GM04503 (cell line): ENCODE data around the gene FARP1.

Experiments used
- DNase-seq: peaks from one replicate; pipeline ENCODE4 v3.0.0-alpha.2; 2012; ENCODE audit warnings: low read depth

The FARP1 gene

DNA sequence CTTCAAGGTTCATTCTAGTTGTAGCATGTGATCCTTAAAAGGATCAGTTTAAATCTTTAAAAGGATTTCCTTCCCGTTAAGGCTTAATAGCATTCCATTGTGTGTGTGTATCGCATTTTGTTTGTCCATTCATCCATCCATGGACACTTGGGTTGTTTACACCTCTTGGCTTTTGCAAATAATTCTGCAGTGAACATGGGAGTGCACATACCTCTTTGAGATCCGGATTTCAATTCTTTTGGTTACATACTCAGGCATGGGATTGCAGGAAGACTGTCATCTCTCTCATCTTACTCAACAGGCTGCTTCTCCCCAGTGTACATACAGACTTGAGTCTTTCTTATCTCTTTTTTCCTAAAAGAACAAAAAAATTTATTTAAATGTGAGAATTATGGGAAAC, 32.9 kb downstream of the FARP1 start:
- DNase-seq: no peak

GRCh38 chr13:98176777-98177608, 34.1 kb downstream of the FARP1 start, which contains the start of gene RNF113B:
Gene RNF113B, minus strand, starts transcription at chr13:98177269. Its CDS starts 33 bp downstream, at chr13:98177236.
- no peak for DNase-seq

- DNase-seq: no peak
These were observed 37.2 kb downstream of the FARP1 start for GRCh38 chr13:98180092-98180491.

DNA sequence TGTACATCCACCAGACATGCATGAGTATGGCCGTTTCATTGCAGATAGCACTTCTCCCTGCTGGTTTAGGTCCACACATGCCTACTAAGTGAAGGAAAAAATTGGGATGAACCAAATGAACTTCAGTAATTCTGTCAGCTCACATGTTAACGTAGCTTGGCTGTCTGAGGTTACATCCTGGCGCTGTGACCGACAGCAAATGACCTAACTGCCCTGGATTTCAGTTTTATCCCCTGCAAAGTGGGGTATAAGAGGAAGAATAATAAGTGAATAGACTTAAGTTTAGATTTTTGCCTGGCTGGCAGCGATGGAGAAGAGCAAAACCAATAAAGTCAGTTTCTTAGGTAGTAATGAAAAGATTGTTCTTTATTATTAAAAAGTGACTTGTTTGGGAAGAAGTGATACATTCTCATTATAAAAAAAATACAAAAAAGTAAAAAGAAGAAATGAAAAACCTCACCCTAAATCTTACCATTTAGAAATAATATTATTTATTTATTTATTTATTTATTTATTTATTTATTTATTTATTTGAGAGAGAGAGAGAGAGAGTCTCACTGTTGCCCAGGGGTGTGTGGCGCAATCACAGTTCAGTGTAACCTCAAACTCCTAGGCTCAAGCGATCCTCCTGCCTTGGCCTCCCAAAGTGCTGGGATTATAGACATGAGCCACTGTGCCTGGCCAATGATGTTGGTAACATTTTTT, 38.4 kb downstream of the FARP1 start:
- DNase-seq: no peak

- DNase-seq: no peak
These were observed 39.3 kb downstream of the FARP1 start for GRCh38 chr13:98182153-98182552.

- no peak for DNase-seq
These were observed 39.7 kb downstream of the FARP1 start for GRCh38 chr13:98182589-98182988.

DNA sequence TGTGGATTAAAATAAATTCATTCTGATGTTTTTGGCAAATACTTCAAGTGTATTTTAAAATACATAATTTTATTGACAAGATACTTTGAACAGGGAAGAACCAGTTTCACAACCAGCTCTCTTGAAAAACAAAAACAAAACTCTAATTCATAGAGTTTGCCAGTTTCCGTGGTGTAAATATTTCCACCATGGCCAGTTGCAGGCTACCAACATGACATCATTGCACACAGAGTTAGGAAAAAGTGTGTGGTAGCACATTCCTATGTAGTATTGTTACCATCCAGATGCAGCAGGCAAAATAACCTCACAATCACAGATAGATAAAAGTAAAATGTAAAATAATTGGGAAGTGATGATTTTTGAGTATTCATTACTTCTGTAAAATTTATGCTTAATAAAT, 41.9 kb downstream of the FARP1 start:
- DNase-seq: peak; percentile 50

DNA sequence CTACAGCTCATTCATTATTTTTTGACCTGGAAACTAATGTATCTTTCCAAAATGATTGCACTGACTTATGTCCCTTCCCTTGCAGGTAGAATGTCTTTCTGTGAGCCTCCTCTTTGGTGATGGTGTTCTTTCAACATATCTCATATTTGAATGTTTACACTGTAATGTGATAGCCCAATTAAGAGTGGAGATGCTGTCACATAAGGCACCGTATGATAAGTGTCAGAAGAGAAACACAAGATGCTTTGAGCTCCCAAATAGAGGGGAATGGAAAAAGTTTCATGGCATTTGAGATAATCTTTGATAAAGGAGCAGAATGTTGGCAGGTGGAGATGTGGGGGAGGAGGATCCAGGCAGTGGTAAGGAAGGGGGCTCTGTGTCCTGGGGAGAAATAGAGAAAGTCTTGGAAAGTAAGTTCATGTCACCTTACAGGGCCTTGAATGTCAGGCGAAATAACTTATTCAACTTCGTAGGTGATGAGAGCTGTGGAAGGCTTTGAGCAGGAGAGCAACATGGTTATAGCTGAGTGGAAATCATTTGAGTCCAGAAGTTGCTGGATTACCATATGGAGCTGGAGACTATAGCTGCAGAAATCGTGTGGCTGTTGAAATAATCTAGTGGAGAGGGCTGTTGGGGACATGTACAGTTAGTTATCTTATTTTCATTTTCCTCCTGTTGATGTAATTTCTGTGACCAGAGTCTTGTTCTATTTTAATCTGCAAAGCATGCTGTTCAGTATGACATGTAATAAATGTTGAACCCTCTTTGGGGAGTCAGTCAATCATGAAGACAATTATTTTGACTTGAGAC, 44.5 kb downstream of the FARP1 start:
- DNase-seq: no peak

DNA sequence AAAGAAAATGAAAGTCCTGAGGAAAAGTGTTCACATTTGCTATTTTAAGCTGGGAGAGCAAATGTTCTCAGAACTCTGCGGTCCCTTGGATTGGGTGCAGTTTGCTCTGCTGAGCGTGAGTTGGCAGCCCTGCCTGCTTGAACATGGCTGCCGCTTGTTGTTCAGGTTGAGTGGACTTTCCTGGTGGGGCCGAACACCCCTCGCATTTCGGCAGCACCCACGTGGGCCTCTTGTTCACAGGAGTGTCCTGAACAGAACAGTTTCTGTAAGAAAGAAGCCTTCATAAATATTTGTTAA, 45.0 kb downstream of the FARP1 start:
- DNase-seq: no peak

GRCh38 chr13:98188544-98189166, 45.8 kb downstream of the FARP1 start:
- DNase-seq: no peak

GRCh38 chr13:98189841-98190505, 47.1 kb downstream of the FARP1 start:
- DNase-seq: no peak

GRCh38 chr13:98190889-98191444, 48.1 kb downstream of the FARP1 start:
- no peak for DNase-seq

- no peak for DNase-seq
These were observed 49.1 kb downstream of the FARP1 start for GRCh38 chr13:98192008-98192407.

- no peak for DNase-seq
These were observed 52.3 kb downstream of the FARP1 start for GRCh38 chr13:98195054-98195791.

DNA sequence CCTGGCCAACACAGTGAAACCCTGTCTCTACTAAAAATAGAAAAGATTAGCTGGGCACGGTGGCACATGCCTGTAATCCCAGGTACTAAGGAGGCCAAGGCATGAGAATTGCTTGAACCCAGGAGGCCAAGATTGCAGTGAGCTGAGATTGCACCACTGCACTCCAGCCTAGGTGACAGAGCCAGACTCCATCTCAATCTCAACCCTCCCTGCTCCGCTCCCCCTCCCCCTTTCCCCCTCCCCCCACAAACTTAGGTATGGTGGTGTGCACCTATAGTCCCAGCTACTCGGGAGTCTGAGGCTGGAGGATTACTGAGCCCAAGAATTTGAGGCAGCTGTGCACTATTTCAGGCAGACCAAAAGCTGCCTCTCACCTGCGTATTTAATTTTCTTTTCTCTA, 55.8 kb downstream of the FARP1 start:
- no peak for DNase-seq

GRCh38 chr13:98199480-98199879, 56.6 kb downstream of the FARP1 start:
- no peak for DNase-seq

DNA sequence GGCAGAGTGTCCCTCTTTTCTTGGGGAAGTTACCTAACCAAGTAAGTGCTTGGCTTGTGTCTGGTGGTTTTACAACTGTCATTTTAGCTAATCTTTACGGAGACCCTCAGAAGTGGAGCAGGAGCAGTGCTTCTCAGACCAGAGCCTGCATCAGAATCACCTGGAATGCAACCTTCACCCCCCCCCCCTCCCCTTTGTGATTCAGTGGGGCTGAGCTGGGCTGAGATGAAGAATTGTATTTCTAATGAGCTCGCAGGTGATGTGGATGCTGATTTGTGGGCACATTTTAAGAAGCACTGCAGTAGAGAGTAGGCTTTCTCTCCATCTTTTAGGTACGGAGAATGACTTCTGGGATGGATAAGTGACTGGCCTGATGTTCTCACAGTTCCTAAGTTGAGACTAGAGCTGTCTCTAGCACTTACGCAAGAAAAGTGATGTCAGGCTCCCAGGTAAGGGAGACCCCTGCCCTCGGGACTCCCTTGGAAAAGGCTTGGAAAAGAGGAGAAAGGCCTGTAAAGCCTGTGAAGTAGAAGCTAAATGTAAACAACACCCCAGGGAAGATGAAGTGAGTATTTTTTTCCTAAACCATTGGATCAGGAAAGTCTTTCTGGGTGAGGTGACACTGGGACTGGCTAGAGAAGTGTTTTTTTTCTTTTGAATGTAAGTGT, 57.5 kb downstream of the FARP1 start:
- no peak for DNase-seq

GRCh38 chr13:98201189-98201588, 58.3 kb downstream of the FARP1 start:
- DNase-seq: no peak

DNA sequence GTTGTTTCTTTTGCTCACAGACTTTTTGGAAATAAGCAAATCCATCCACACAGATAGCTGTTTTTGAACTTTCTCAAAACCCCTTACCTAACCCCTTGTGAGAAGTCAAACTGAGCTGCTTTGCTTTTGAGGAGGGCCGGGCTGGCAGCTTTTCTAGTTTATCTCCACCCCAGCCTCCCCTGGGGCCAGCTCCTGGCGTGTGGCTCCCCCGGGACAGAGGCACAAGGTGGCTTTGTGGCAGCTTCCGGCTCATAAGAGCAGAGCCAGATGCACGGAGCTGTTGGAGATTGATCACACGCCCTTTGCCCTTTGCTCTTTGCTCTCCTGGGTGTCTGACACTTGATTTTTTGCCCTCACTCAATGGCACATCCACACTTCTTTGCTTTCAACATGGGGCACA, 59.1 kb downstream of the FARP1 start:
- no peak for DNase-seq

DNA sequence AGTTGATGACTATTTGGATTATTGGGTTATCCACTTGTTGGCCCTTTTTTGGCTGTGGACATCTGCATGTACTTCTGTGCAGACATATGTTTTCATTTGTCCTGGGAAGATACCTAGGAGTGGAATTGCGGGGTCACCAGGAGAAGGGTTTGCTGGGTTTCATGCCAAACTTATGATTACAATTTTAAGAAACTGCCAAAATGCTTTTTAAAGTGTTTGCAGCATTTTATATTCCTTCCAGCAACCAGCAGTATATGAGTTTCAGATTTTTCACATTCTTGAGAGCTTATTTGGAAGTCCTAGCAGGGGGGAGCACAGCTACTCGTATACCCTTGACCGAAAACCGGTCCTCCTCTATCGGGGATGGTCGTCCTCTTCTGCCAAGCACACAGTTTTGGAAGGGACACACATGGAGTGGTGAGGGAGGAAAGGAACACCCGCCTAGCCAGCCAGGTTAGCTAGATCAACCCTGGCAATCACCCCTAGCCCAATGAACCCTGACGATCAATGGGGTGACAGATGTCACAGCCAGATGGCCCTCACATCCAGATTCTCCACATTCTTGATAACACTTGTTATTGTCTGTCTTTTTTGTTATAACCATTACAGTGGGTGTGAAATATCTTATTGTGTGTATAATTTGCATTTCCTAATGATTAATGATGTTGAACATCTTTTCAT, 60.9 kb downstream of the FARP1 start:
- DNase-seq: peak; percentile 81
